ENCODE measurements around the gene KCNN1. TPM values are rescaled to one million over a fixed set of nuclear protein-coding genes. Genes with fewer than 3 reads are reported as not detected.

The KCNN1 gene
- total and polyA plus RNA-seq, 2 donors (not counting 1 experiment from before 2014, with no cell fraction given), result under 0.01 TPM; not detected in 1

GRCh38 chr19:17996826-17997316, 30.0 kb downstream of the KCNN1 start:
- no peak for TF ChIP-seq EZH2 (IDR thresholded peaks at IDR 0.05; ENCODE audit: low read length, missing control alignments)
- TF ChIP-seq, protein P1, sequence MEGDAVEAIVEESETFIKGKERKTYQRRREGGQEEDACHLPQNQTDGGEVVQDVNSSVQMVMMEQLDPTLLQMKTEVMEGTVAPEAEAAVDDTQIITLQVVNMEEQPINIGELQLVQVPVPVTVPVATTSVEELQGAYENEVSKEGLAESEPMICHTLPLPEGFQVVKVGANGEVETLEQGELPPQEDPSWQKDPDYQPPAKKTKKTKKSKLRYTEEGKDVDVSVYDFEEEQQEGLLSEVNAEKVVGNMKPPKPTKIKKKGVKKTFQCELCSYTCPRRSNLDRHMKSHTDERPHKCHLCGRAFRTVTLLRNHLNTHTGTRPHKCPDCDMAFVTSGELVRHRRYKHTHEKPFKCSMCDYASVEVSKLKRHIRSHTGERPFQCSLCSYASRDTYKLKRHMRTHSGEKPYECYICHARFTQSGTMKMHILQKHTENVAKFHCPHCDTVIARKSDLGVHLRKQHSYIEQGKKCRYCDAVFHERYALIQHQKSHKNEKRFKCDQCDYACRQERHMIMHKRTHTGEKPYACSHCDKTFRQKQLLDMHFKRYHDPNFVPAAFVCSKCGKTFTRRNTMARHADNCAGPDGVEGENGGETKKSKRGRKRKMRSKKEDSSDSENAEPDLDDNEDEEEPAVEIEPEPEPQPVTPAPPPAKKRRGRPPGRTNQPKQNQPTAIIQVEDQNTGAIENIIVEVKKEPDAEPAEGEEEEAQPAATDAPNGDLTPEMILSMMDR (conservative IDR thresholded peaks at IDR 0.05 in 1 of 2, IDR thresholded peaks at IDR 0.05 in 1 of 2; ENCODE audit: low read depth in 1 of 2, low read length in 2 of 2), result peak; percentile 77 to 95
- H2AFZ ChIP-seq (ENCODE audit: low read length), result no peak overlapping the region

GRCh38 chr19:17997969-17998826, 31.3 kb downstream of the KCNN1 start:
- TF ChIP-seq, protein P1 (conservative IDR thresholded peaks at IDR 0.05 in 1 of 2, IDR thresholded peaks at IDR 0.05 in 1 of 2; ENCODE audit: low read depth in 1 of 2, low read length in 2 of 2), result peak in 1 of 2 donors; percentile 6
- TF ChIP-seq EZH2 (IDR thresholded peaks at IDR 0.05; ENCODE audit: low read length, missing control alignments), result no peak
- Histone ChIP-seq H3K9me3 (ENCODE audit: control insufficient read depth, insufficient read depth, low read depth, low read length) (no peaks in the 10 kb centered on the region), H3K4me2 (ENCODE audit: extremely low read depth, insufficient read depth, low read length) (no peak overlapping the region), H3K79me2 (ENCODE audit: control insufficient read depth, insufficient read depth, low read length) (no peaks in the 10 kb centered on the region), H3K36me3 (ENCODE audit: control insufficient read depth, insufficient read depth, low read length) (no peaks in the 10 kb centered on the region), H2AFZ (ENCODE audit: low read length) (no peak overlapping the region), H3K27ac (ENCODE audit: insufficient read depth, low read length) (no peak overlapping the region), H4K20me1 (ENCODE audit: control insufficient read depth, extremely low read depth, insufficient read depth, low read length) (no peaks in the 10 kb centered on the region), H3K4me3 (replicated peaks in 1 of 4; ENCODE audit: control extremely low read depth in 1 of 4, insufficient read depth in 1 of 4, low read depth in 3 of 4, low read length in 4 of 4) (no peak overlapping the region), H3K9ac (ENCODE audit: insufficient read depth, low read length) (no peak overlapping the region), H3K4me1 (ENCODE audit: control insufficient read depth, extremely low read depth, insufficient read depth, low read length) (peaks cover 2% of the 10 kb centered on the region), H3K27me3 (ENCODE audit: control insufficient read depth, insufficient read depth, low read length) (no peaks in the 10 kb centered on the region)
- peak in 1 of 2 donors; percentile 44 for DNase-seq (ENCODE audit: low read depth in 2 of 2)

More at GRCh38 chr19:17996826-17997316, 30.0 kb downstream of the KCNN1 start:
- H3K27ac ChIP-seq (ENCODE audit: insufficient read depth, low read length), result no peak overlapping the region
- H3K27me3 ChIP-seq (ENCODE audit: control insufficient read depth, insufficient read depth, low read length), result no peaks in the 10 kb centered on the region
- no peaks in the 10 kb centered on the region for H3K9me3 ChIP-seq (ENCODE audit: control insufficient read depth, insufficient read depth, low read depth, low read length)
- no peaks in the 10 kb centered on the region for H4K20me1 ChIP-seq (ENCODE audit: control insufficient read depth, extremely low read depth, insufficient read depth, low read length)
- H3K4me2 ChIP-seq (ENCODE audit: extremely low read depth, insufficient read depth, low read length), result peak overlapping the region; percentile 51
- peaks cover 2% of the 10 kb centered on the region for H3K4me1 ChIP-seq (ENCODE audit: control insufficient read depth, extremely low read depth, insufficient read depth, low read length)
- no peak overlapping the region for H3K4me3 ChIP-seq (replicated peaks in 1 of 4; ENCODE audit: control extremely low read depth in 1 of 4, insufficient read depth in 1 of 4, low read depth in 3 of 4, low read length in 4 of 4)
- H3K36me3 ChIP-seq (ENCODE audit: control insufficient read depth, insufficient read depth, low read length), result no peaks in the 10 kb centered on the region
- no peaks in the 10 kb centered on the region for H3K79me2 ChIP-seq (ENCODE audit: control insufficient read depth, insufficient read depth, low read length)
- no peak overlapping the region for H3K9ac ChIP-seq (ENCODE audit: insufficient read depth, low read length)
- DNase-seq (ENCODE audit: low read depth in 2 of 2), result peak; percentile 29 to 64

DNA sequence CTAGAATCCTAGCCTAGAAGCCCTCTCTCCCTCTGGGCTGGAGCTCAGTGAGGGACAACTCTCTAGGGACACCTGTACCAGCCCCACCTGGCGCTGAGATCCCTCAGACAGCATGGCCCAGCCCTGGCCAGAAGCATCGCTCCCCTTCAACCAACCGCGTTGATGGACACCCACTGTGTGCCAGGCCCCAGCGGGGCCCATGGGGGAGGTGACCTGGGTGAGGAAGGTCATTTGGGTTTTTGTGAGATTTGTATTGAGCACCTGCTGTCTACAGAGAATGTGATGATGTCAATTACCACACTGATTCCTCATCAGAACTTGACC, 31.9 kb downstream of the KCNN1 start:
- H4K20me1 ChIP-seq (ENCODE audit: control insufficient read depth, extremely low read depth, insufficient read depth, low read length), result no peaks in the 10 kb centered on the region
- TF ChIP-seq, protein P1 (conservative IDR thresholded peaks at IDR 0.05 in 1 of 2, IDR thresholded peaks at IDR 0.05 in 1 of 2; ENCODE audit: low read depth in 1 of 2, low read length in 2 of 2), result no peak
- TF ChIP-seq EZH2 (IDR thresholded peaks at IDR 0.05; ENCODE audit: low read length, missing control alignments), result no peak
- H2AFZ ChIP-seq (ENCODE audit: low read length), result no peak overlapping the region
- H3K36me3 ChIP-seq (ENCODE audit: control insufficient read depth, insufficient read depth, low read length), result no peaks in the 10 kb centered on the region
- no peak overlapping the region for H3K4me2 ChIP-seq (ENCODE audit: extremely low read depth, insufficient read depth, low read length)
- no peak overlapping the region for H3K4me3 ChIP-seq (replicated peaks in 1 of 4; ENCODE audit: control extremely low read depth in 1 of 4, insufficient read depth in 1 of 4, low read depth in 3 of 4, low read length in 4 of 4)
- H3K9ac ChIP-seq (ENCODE audit: insufficient read depth, low read length), result no peak overlapping the region
- H3K4me1 ChIP-seq (ENCODE audit: control insufficient read depth, extremely low read depth, insufficient read depth, low read length), result peaks cover 2% of the 10 kb centered on the region
- H3K27ac ChIP-seq (ENCODE audit: insufficient read depth, low read length), result no peak overlapping the region
- no peaks in the 10 kb centered on the region for H3K9me3 ChIP-seq (ENCODE audit: control insufficient read depth, insufficient read depth, low read depth, low read length)
- no peaks in the 10 kb centered on the region for H3K79me2 ChIP-seq (ENCODE audit: control insufficient read depth, insufficient read depth, low read length)
- no peaks in the 10 kb centered on the region for H3K27me3 ChIP-seq (ENCODE audit: control insufficient read depth, insufficient read depth, low read length)
- DNase-seq (ENCODE audit: low read depth in 2 of 2), result no peak
